HepG2 (cell line): ENCODE results near the gene ARHGAP4. TPM values are rescaled to one million over a fixed set of nuclear protein-coding genes. Genes with fewer than 3 reads are reported as not detected.

Experiments used
- ATF6 ChIP-seq: sonication (generic); formaldehyde crosslinking; conservative IDR thresholded peaks from 2 replicates; pipeline ENCODE4 v1.4.0; 2020; ENCODE audit warnings: missing genetic modification reagents
- CBFB ChIP-seq: sonication (generic); formaldehyde crosslinking; IDR thresholded peaks from 2 replicates; pipeline ENCODE4 v1.4.0; 2020; ENCODE audit warnings: missing genetic modification reagents
- CREB1 ChIP-seq, 2 experiments: fragments of 450-650 bp in 1 of 2; IDR thresholded peaks; 2 replicates each; pipeline ENCODE4 v1.6.1; 2016 to 2017; ENCODE audit warnings: control low read depth in 1 of 2, mild to moderate bottlenecking in 1 of 2, missing compliant biosample characterization in 1 of 2, missing genetic modification characterization in 1 of 2
- HNF1A ChIP-seq, 2 experiments: sonication (generic) in 1 of 2; formaldehyde crosslinking in 1 of 2; IDR thresholded peaks; 2 replicates each; pipeline versions ENCODE4 v1.4.0 to v1.6.1; 2016 to 2020; ENCODE audit warnings: borderline replicate concordance in 1 of 2, low read depth in 1 of 2, mild to moderate bottlenecking in 1 of 2, missing genetic modification reagents in 1 of 2
- POGK ChIP-seq: sonication (generic); formaldehyde crosslinking; conservative IDR thresholded peaks from 2 replicates; pipeline ENCODE4 v1.8.0; 2022; ENCODE audit warnings: mild to moderate bottlenecking, moderate library complexity, missing genetic modification reagents
- SP4 ChIP-seq: sonication (generic); formaldehyde crosslinking; IDR thresholded peaks from 2 replicates; pipeline ENCODE4 v1.8.1; 2023; ENCODE audit warnings: mild to moderate bottlenecking, missing genetic modification reagents
- TBL1XR1 ChIP-seq: fragments of 150-350 bp; IDR thresholded peaks from 2 replicates; pipeline ENCODE4 v1.6.1; 2014; ENCODE audit warnings: borderline replicate concordance, low read length; ENCODE audit not compliant: partially characterized antibody
- ZFYVE20 ChIP-seq: sonication (generic); formaldehyde crosslinking; IDR thresholded peaks from 2 replicates; pipeline ENCODE4 v1.8.0; 2023; ENCODE audit warnings: low read depth, mild to moderate bottlenecking, moderate library complexity, missing genetic modification reagents, borderline replicate concordance
- ZNF614 ChIP-seq: IDR thresholded peaks from 2 replicates; pipeline ENCODE4 v1.6.1; 2018; ENCODE audit warnings: missing biosample characterization, missing genetic modification reagents, inconsistent platforms, borderline replicate concordance
- polyA plus RNA-seq, 8 experiments: library from polyadenylated mRNA; depleted of rRNA in 3 of 8; stranded (reverse) in 7 of 8; unstranded in 1 of 8; fragments of >200 nt; fragmentation: Illumina TruSeq in 4 of 8; extraction: Trizol in 4 of 8; gene quantifications; 2 replicates each; pipeline versions ENCODE4 v1.2.1 to v1.2.3, GENCODE V29; 2011 to 2016; ENCODE audit warnings: low read depth in 4 of 8, missing spikeins in 1 of 8, mixed read lengths in 1 of 8; ENCODE audit not compliant: insufficient read depth in 1 of 8
- total RNA-seq, 5 experiments: library from RNA; depleted of rRNA; stranded (reverse); fragments of >200 nt; fragmentation: Illumina TruSeq; extraction: Trizol; gene quantifications; 2 replicates each; pipeline ENCODE4 v1.2.3, GENCODE V29; 2016; ENCODE audit warnings: low read depth in 1 of 5
- TF ChIP-seq, protein P1 (sequence below): sonication (generic); formaldehyde crosslinking; IDR thresholded peaks from 2 replicates; pipeline ENCODE4 v1.4.0; 2020; ENCODE audit warnings: missing genetic modification reagents
- TF ChIP-seq, protein P2 (sequence below): sonication (generic); formaldehyde crosslinking; IDR thresholded peaks from 2 replicates; pipeline ENCODE4 v1.8.1; 2023; ENCODE audit warnings: mild to moderate bottlenecking, inconsistent platforms, moderate library complexity, missing genetic modification reagents, borderline replicate concordance

ARHGAP4 gene
- total and polyA plus RNA-seq, 2 of the 13 experiments (the other 11 are each of a cell fraction or from before 2014, with no cell fraction given) = 0.57 to 0.64 TPM

GRCh38 chrX:153875391-153876111, 50.5 kb downstream of the ARHGAP4 start (continued):
- TF ChIP-seq, protein P1, sequence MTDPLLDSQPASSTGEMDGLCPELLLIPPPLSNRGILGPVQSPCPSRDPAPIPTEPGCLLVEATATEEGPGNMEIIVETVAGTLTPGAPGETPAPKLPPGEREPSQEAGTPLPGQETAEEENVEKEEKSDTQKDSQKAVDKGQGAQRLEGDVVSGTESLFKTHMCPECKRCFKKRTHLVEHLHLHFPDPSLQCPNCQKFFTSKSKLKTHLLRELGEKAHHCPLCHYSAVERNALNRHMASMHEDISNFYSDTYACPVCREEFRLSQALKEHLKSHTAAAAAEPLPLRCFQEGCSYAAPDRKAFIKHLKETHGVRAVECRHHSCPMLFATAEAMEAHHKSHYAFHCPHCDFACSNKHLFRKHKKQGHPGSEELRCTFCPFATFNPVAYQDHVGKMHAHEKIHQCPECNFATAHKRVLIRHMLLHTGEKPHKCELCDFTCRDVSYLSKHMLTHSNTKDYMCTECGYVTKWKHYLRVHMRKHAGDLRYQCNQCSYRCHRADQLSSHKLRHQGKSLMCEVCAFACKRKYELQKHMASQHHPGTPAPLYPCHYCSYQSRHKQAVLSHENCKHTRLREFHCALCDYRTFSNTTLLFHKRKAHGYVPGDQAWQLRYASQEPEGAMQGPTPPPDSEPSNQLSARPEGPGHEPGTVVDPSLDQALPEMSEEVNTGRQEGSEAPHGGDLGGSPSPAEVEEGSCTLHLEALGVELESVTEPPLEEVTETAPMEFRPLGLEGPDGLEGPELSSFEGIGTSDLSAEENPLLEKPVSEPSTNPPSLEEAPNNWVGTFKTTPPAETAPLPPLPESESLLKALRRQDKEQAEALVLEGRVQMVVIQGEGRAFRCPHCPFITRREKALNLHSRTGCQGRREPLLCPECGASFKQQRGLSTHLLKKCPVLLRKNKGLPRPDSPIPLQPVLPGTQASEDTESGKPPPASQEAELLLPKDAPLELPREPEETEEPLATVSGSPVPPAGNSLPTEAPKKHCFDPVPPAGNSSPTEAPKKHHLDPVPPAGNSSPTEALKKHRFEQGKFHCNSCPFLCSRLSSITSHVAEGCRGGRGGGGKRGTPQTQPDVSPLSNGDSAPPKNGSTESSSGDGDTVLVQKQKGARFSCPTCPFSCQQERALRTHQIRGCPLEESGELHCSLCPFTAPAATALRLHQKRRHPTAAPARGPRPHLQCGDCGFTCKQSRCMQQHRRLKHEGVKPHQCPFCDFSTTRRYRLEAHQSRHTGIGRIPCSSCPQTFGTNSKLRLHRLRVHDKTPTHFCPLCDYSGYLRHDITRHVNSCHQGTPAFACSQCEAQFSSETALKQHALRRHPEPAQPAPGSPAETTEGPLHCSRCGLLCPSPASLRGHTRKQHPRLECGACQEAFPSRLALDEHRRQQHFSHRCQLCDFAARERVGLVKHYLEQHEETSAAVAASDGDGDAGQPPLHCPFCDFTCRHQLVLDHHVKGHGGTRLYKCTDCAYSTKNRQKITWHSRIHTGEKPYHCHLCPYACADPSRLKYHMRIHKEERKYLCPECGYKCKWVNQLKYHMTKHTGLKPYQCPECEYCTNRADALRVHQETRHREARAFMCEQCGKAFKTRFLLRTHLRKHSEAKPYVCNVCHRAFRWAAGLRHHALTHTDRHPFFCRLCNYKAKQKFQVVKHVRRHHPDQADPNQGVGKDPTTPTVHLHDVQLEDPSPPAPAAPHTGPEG = peak; percentile 98
- TF ChIP-seq CBFB (CRISPR knock-in tag) = peak; percentile 95
- TF ChIP-seq, protein P2, sequence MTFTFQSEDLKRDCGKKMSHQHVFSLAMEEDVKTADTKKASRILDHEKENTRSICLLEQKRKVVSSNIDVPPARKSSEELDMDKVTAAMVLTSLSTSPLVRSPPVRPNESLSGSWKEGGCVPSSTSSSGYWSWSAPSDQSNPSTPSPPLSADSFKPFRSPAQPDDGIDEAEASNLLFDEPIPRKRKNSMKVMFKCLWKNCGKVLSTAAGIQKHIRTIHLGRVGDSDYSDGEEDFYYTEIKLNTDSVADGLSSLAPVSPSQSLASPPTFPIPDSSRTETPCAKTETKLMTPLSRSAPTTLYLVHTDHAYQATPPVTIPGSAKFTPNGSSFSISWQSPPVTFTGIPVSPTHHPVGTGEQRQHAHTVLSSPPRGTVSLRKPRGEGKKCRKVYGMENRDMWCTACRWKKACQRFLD (CRISPR knock-in tag) = peak; percentile 100
- peak; percentile 91 for TF ChIP-seq SP4
- no peak for TF ChIP-seq CREB1 (IDR thresholded peaks at IDR 0.05)
- no peak for TF ChIP-seq CREB1 (CRISPR knock-in tag; IDR thresholded peaks at IDR 0.05)
- peak; percentile 99 for TF ChIP-seq POGK (CRISPR knock-in tag)
- TF ChIP-seq ZFYVE20 (CRISPR knock-in tag) = peak; percentile 99
- TF ChIP-seq HNF1A (IDR thresholded peaks at IDR 0.05; ENCODE audit: low read depth) = no peak
- TF ChIP-seq HNF1A (CRISPR knock-in tag; IDR thresholded peaks at IDR 0.05; ENCODE audit: borderline replicate concordance) = peak; percentile 84
- TF ChIP-seq ATF6 (CRISPR knock-in tag) = peak; percentile 100
- TF ChIP-seq TBL1XR1 = no peak
- TF ChIP-seq ZNF614 (CRISPR knock-in tag) = peak; percentile 99
